GM18499 (cell line): Measurements from ENCODE around the gene KRTCAP3.
A peak's percentile ranks its signal among the peaks of the same experiment; 100 is the strongest.
"Not testable (repeated sequence)": the region's sequence is repeated elsewhere in the genome, so short reads cannot be mapped to it uniquely, and the experiment has no call there.

Experiments
- ATAC-seq: cut with Tn5 transposase; IDR thresholded peaks from one replicate; pipeline ENCODE4 v1.9.1; 2021; ENCODE audit warnings: moderate number of reproducible peaks; ENCODE audit not compliant: insufficient read depth, unreplicated experiment

KRTCAP3 gene, protein sequence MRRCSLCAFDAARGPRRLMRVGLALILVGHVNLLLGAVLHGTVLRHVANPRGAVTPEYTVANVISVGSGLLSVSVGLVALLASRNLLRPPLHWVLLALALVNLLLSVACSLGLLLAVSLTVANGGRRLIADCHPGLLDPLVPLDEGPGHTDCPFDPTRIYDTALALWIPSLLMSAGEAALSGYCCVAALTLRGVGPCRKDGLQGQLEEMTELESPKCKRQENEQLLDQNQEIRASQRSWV

DNA sequence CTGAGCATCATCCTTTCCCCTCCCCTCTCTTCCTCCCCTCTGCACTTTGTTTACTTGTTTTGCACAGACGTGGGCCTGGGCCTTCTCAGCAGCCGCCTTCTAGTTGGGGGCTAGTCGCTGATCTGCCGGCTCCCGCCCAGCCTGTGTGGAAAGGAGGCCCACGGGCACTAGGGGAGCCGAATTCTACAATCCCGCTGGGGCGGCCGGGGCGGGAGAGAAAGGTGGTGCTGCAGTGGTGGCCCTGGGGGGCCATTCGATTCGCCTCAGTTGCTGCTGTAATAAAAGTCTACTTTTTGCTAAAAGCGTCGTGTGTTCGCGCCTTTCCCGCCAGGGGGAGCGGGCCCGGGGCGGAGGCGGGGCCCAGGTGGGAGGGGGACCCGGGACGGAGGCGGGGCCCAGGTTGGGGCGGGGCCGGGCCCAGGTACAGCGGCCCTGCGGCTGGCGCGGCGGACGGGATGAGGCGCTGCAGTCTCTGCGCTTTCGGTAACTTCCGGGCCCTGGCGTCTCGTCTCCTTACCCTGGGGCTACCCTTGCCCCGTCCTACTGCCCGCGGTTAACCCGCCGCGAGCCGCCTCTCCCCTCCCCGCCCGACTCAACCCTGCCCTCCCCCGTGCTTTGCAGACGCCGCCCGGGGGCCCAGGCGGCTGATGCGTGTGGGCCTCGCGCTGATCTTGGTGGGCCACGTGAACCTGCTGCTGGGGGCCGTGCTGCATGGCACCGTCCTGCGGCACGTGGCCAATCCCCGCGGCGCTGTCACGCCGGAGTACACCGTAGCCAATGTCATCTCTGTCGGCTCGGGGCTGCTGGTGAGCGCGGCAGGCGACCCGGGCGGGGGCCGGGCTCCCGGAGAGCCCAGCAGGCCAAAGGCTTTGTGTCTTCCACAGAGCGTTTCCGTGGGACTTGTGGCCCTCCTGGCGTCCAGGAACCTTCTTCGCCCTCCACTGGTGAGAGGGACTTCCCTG, at the start of gene KRTCAP3:
Gene KRTCAP3 (plus strand): TSS at position 424 of the 962 bp plus-strand sequence. CDS start 32 bp downstream, at position 456.
- no peak for ATAC-seq

DNA sequence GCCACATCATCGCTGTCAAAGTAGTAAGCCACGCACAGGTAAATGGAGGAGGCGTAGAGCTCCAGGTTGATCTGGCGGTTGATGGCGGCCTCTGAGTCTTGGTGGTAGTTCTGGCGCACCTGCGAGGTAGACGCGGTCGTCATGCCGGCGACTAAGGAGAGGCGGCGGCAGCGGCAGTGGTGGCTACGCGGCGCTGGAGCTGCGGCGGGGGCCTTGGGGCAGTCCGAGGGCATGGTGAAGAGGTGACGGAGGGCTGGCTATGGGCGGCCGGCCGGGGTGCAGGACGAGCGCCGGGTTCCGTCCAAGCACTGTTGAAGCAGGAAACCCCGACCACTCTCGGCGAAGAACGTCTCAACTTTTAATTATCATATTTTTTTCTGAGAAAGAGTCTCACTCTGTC, 49.0 kb upstream of the KRTCAP3 start:
- ATAC-seq = no peak

DNA sequence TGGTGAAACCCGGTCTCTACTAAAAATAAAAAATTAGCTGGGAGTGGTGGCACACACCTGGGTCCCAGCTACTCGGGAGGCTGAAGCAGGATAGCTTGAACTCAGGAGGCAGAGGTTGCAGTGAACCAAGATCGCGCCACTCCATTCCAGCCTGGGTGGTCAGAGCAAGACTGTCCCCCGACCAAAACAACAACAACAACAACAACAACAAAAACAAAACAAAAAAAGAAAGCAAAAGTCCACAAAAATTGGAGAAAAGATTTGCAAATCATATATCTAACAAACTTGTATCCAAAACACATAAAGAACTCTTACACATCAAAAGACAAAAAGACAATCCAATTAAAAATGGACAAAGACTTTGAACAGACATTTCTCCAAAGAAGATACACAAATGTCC, 43.2 kb upstream of the KRTCAP3 start:
- ATAC-seq = no peak

DNA sequence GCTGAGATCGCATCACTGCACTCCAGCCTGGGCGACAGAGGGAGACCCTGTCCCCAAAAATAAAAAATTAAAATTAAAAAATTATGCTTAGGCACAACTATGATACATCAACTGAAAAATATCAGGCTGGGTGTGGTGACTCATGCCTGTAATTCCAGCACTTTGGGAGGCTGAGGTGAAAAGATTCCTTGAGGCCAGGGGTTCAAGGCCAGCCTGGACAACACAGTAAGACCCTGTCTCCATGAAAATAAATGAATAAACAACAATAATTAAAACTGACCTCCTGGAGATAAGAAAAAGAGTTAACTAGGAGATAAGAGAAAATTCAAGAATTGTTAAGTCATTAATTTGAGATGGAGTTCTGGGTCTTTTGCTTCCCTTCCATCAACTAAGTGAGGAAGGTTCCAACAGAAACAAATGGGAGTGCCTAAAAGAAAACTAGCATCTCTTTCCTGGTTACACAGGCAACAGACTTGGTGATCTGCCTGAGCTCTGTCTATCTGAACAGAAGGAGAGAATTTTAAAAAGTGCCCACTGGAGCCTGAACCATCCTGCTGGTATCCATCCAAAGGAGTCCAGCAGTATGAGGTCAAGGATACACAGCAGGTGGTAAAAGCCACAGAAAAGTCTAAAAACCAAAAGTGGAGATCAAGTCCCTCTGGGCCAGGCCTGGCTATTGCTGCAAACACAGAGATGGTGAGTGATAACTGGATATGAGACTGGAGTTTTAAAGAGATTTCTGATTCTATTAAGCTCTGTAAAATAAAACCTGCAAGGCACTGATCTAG, 41.6 kb upstream of the KRTCAP3 start:
- no peak for ATAC-seq

DNA sequence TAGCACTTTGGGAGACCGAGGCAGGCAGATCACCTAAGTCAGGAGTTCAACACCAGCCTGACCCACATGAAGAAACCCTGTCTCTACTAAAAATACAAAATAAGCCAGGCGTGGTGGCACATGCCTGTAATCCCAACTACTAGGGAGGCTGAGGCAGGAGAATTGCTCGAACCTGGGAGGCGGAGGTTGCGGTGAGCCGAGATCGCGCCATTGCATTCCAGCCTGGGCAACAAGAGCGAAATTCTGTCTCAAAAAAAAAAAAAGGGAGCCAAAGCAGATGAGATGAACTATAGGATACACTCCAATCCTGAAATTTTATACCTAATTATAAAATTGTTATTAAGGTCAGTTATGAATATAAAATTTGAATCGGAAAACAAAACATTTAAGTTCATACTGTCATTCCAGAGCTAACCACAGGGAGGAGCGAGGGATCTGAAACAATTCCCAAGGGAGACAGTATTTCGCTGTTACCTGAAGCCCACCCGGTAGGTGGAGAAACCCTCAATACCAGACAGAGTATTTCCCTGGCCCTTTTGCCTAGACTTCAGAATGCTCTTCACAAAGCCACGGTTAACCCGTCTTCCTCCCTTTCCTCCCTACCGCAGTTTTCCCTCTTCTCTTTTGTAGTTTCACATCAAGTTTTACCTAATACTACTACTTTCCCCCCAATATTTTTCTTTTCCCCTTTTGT, 34.2 kb upstream of the KRTCAP3 start:
- ATAC-seq = no peak

DNA sequence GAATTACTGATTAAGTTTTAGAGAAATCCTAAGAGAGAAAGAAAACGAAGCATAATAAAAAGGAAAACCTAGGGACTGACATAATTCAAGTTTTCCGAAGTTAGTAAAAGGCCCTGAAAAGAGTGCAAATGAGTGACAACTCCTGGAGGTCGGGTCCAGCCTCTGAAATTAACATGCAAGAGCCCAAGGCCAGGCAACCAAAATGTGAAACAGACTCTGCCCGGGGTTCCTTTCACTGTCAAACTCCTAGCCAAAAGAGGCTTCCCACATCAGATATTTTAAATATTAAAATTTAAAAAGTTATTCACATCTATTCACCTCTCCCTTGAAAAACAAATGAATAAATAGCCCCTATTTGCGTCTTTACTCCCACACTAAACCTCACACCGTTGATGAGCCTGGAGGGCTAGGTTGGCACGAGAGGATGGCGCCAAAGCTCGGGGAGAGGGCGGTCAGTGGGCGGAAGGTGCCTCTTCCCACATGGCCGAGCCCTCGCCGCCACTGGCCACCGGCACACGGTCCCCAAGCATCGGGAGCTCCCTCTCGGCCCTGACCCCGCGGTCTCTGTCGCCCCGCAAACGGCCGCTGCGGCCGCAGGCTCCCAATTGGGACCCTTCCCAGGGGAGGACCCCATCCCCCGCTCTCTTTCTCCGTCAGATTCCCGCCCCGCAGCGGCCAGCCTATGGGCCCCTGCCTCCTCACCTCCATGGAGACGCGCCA, 33.4 kb upstream of the KRTCAP3 start:
- ATAC-seq = peak; percentile 13

DNA sequence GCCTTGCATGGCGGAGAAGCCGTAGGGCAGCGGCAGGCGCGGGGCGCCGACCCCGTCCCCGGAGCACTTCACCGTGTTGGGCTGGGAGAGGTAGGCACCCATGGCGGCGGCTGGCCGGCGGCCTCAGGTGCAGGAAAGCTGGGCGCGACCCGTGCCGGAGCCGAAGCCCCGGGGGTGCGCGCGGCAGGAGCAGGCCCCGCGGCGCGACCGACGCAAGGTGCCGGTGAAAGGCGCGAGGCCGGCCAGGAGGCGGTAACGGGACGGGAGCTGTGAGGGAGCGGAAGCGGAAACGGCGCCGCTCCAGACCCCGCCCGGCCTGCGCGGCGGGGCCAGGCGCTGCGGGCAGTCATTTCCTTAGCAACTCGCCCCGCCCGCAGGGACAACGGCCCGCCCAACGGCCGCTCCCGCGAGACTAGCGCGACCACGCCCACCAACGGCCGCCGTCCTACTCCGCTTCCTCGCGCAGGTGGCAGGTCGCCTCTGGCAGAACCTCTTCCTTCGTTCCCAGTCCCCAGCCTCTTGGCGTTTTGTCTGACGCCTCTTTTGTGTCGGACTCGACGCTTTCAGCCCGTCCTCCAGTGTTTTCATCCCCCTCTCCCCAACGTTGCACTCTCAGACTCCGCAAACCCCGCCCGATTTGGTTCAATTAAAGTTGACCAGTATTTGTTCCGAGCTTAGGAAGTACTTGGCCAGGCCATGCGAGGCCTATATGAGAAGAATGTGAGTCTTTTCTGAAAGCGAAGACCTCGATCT, 32.7 kb upstream of the KRTCAP3 start, which contains the start of gene PPM1G:
Gene PPM1G (minus strand): TSS at position 271 of the 753 bp plus-strand sequence. CDS start 169 bp downstream, at position 102.
- ATAC-seq = peak; percentile 70

DNA sequence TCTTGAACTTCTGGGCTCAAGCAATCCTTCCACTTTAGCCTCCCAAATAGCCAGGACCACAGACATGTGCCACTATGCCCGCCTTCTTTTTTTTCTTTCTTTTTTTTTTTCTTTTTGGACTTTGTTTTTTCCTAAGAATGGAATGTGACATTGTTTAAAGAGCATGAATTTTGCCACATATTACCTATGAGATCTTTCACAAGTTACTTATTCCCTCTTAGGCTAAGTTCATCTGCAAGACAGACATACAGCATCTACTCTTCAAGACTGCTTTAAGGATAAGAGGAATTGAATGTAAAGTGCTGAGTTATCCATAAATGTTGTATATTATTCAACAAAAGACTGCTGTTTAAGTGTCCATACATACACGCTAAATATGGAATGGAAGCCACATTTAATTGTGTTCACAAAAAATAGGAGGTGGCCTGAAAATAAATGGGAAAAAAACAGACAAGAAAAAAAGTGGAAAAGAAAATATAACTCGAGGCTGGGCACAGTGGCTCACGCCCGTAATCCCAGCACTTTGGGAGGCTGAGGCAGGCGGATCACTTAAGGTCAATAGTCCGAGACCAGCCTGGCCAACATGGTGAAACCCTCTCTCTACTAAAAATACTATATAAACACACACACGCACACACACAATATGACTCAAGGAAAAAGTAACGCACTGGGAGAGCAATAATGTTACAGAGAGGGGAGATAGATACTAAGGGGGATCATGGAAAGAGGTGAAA, 29.6 kb upstream of the KRTCAP3 start:
- no peak for ATAC-seq

DNA sequence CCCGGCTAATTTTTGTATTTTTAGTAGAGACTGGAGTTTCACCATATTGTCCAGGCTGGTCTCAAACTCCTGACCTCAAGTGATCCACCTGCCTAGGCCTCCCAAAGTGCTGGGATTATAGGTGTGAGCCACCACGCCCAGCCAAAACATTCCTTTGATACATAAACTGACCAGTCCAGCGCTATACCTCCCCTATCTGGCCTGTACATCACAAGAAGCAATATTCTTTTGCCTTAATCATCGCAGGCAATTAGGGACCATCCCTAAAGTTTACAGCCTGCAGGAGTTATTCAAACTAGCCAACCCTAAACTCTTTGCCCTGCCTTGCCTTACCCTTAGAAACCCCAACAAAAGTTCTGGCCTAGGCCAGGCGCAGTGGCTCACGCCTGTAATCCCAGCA, 26.0 kb upstream of the KRTCAP3 start:
- ATAC-seq = no peak

DNA sequence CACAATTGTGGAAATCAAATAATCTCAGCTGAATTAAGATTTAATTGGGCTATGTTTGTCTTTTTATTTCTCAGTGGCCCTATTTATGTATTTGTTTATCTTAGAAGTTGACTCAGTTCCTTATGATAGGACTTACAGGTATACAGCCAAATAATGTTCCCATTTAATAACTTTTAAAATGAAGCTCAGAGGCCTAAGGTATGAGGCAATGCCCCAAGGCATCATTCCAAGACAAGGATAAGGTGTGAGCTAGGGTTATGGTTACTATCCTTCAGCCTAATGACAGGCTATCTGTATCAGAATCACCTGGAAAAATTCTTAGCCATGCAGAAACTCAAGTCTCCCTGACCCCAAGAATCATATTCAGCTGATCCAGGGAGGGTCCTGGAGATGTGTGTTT, 21.2 kb upstream of the KRTCAP3 start:
- ATAC-seq = no peak

DNA sequence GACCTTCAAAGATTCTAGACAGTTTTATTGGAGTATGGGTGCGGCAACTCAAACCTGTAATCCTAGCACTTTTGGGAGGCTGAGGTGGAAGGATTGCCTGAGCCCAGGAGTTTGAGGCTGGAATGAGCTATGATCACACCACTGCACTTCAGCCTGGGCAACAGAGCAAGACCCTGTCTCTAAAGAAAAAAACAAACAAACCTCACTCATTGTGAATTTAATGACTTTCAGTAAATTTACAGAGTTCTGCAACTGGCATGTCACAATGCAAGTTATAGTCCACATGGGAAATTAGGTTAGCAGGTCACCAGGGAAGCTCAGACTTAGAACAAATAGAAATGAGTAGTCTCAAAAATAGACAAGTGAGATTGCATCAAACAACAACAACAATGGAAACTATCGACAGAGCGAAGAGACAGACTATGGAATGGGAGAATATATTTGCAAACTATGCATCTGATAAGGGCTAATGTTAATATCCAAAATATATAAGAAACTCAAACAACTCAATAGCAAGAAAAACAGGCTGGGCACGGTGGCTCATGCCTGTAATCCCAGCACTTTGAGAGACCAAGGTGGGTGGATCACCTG, 20.4 kb upstream of the KRTCAP3 start:
- ATAC-seq = no peak

DNA sequence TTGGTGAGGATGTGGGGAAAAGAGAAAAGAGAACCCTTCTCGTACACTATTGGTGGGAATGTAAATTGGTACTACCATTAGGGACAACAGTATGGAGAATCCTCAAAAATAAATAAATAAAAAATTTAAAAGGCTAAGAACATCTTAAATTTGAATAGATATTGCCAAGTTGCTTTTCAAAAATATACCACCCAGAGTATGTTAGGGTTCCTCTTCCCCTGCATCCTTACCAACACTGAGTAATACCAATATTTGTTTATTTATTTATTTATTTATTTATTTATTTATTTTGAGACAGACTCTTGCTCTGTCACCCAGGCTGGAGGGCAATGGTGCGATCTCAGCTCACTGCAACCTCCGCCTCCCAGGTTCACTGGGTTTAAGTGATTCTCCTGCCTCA, 19.2 kb upstream of the KRTCAP3 start:
- ATAC-seq = no peak

DNA sequence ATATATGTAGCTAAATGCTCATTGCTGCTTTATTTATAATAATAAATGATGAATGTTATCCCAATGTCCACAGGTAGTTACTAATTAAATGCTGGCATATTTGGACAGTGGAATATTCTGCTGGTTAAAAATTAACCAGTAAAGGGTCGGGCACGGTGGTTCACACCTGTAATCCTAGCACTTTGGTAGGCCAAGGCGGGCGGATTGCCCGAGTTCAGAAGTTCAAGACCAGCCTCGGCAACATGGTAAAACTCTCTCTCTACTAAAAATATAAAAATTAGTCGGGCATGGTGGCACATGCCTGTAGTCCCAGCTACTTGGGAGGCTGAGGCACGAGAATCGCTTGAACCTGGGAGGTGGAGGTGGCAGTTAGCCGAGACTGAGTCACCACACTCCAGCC, 17.1 kb upstream of the KRTCAP3 start:
- not testable (repeated sequence) for ATAC-seq

DNA sequence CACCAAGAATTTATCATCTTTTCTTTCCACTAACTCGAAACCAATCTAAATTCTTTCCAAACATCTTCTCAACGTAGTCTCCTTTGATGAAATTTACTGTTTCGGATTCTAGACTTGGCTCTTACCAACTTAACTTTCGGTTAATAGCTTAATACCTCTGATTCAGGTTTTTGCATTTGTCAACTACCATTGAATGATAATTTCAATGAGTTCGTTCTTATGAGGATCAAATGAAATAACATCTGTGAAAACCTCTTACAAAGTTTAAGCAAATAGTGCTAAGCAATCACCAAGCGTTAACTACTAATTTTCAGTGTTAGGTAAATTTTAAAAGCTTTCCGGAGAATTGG, 14.3 kb upstream of the KRTCAP3 start:
- no peak for ATAC-seq

DNA sequence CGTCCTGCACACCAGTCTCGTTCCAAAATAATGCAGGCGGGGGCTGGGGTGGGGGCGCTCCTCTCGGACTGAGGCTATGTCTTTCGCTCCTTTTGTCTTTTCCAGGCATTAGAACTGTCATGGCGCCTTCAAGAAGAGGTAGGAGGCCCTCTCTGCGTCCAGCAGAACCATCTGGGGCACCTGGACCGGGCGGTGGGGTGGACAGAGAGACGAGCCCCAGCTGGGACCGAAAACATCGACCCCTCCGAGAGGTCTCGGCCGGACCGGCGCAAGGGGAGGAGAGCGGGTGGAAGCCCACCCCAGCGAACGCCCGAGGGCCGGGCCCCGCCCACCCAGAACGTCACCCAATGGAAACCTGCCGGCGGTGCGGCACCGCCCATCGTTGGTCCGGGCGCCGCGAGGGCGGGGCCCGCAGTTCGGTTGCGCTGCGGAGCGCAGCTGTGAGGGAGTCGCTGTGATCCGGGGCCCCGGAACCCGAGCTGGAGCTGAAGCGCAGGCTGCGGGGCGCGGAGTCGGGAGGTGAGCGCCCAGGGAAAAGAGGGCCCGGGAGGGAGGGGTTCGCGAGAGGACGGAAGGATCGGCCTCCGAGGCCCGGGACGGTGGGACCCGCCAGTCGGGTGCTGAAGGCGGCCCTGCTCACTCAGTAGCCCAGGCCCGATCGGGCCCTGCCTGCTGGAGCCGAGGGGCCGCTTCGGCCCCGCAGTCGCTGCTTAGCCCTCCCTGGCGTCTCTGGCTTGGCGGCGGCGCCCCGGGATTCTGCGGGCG, 13.8 kb upstream of the KRTCAP3 start, which contains the start of gene NRBP1:
Gene NRBP1 (plus strand): TSS at position 419 of the 765 bp plus-strand sequence. CDS start 4,643 bp downstream, outside the sequence.
- peak; percentile 61 for ATAC-seq

DNA sequence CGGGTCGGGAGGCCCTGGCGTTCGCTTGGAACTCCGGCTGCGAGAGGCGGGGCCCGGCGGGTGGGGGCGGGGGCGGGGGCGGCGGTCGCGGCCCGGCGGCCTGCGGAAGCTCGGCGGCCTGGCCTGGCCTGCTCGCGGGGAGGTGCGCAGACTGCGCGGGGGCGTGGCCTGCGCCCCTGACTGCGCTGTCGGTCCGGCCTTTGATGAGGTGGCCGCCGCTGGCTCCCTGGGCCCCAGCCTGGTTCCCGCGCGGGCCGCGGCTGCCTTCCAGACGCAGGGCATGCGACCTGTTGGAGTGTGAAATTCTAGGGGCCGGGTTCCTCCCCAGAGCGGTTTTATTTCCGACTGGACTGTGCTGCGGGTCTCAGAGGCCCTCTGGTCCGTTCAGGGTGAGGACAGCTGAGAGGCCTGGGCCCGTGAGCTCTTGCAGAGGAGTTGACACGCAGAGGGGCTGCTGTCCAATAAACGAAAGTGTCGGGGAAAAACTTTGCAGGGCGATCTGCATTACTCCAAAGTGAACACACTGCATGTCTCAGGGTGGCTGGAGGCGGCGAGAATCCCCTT, 13.1 kb upstream of the KRTCAP3 start:
- peak; percentile 30 for ATAC-seq

DNA sequence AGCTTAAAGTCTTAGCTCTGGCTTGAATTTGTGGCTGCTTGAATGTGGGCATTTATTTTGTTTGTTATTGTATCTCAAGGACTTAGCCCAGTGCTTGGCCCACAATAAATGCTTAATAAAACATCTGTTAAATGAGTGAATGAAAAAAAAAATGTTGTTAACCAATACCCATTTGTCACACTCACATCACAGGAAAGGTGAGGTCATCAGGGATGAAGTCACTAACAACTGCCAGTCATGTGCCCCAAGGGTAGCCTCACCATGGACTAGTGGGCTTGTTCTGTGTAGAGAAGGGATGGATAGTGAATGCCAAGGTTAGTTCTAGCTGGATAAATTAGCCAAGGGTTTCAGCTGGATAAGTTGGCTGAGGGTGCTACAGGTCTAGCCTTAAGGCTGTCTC, 10.8 kb upstream of the KRTCAP3 start:
- ATAC-seq = no peak
